Mucosa of stomach (tissue), 1 donor: Measurements from ENCODE around the gene HPCA.

Experiments used
- H3K27me3 ChIP-seq: one replicate; pipeline ENCODE4 v1.7.0; 2013; ENCODE audit warnings: mild to moderate bottlenecking, low read length; ENCODE audit not compliant: control insufficient read depth, insufficient read depth
- H3K36me3 ChIP-seq: one replicate; pipeline ENCODE4 v1.7.0; 2013; ENCODE audit warnings: low read length; ENCODE audit not compliant: control insufficient read depth, insufficient read depth
- H3K4me1 ChIP-seq: one replicate; pipeline ENCODE4 v1.7.0; 2013; ENCODE audit warnings: mild to moderate bottlenecking, low read length; ENCODE audit not compliant: control insufficient read depth, insufficient read depth
- H3K4me3 ChIP-seq: one replicate; pipeline ENCODE4 v1.7.0; 2013; ENCODE audit warnings: low read length
- H3K9ac ChIP-seq: one replicate; pipeline ENCODE4 v1.7.0; 2013; ENCODE audit warnings: mild to moderate bottlenecking, low read length, moderate library complexity
- H3K9me3 ChIP-seq: one replicate; pipeline ENCODE4 v1.7.0; 2013; ENCODE audit warnings: mild to moderate bottlenecking, low read length, moderate library complexity; ENCODE audit not compliant: control insufficient read depth
- donor health status: Pancreatic carcinoma.

Gene HPCA

GRCh38 chr1:32865639-32866405, 20.5 kb upstream of the HPCA start:
- no peaks in the 10 kb centered on the region for H3K9me3 ChIP-seq
- no peaks in the 10 kb centered on the region for H3K36me3 ChIP-seq
- H3K4me1 ChIP-seq = peaks cover 4% of the 10 kb centered on the region
- peaks cover 17% of the 10 kb centered on the region for H3K27me3 ChIP-seq
- H3K9ac ChIP-seq = no peak overlapping the region
- no peak overlapping the region for H3K4me3 ChIP-seq

GRCh38 chr1:32867151-32867550, 19.1 kb upstream of the HPCA start:
- no peaks in the 10 kb centered on the region for H3K36me3 ChIP-seq
- peaks cover 30% of the 10 kb centered on the region for H3K27me3 ChIP-seq
- H3K9me3 ChIP-seq = no peaks in the 10 kb centered on the region
- H3K9ac ChIP-seq = no peak overlapping the region
- no peak overlapping the region for H3K4me3 ChIP-seq
- peaks cover 9% of the 10 kb centered on the region for H3K4me1 ChIP-seq

GRCh38 chr1:32867671-32868070, 18.6 kb upstream of the HPCA start:
- H3K27me3 ChIP-seq = peaks cover 31% of the 10 kb centered on the region
- H3K36me3 ChIP-seq = no peaks in the 10 kb centered on the region
- no peaks in the 10 kb centered on the region for H3K9me3 ChIP-seq
- H3K9ac ChIP-seq = no peak overlapping the region
- no peak overlapping the region for H3K4me3 ChIP-seq
- H3K4me1 ChIP-seq = peaks cover 9% of the 10 kb centered on the region

DNA sequence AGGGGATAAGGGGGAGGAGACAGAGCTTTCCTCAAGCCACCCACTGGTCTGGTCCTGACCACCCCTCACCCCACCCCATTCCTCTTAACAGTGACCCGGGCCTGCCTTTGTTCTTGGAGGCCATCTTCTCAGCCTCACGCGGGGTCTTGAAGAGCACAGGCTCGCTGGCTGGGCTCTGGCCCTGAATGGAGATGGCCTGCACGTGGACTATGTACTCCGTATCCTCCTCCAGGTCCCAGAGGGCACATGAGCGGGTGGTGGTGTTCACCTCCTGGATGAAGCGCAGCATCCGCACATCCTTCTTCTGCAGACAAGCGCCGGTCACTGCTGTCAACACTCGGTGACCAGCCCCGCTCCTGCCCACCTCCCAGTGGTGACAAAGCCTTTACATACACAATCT, 18.2 kb upstream of the HPCA start:
- Histone ChIP-seq H3K4me3 (no peak overlapping the region), H3K27me3 (peaks cover 31% of the 10 kb centered on the region), H3K9ac (no peak overlapping the region), H3K9me3 (no peaks in the 10 kb centered on the region), H3K4me1 (peaks cover 9% of the 10 kb centered on the region), H3K36me3 (no peaks in the 10 kb centered on the region)

- H3K4me1 ChIP-seq = peaks cover 9% of the 10 kb centered on the region
- no peak overlapping the region for H3K9ac ChIP-seq
- no peak overlapping the region for H3K4me3 ChIP-seq
These were observed 17.4 kb upstream of the HPCA start for GRCh38 chr1:32868806-32869455.

DNA sequence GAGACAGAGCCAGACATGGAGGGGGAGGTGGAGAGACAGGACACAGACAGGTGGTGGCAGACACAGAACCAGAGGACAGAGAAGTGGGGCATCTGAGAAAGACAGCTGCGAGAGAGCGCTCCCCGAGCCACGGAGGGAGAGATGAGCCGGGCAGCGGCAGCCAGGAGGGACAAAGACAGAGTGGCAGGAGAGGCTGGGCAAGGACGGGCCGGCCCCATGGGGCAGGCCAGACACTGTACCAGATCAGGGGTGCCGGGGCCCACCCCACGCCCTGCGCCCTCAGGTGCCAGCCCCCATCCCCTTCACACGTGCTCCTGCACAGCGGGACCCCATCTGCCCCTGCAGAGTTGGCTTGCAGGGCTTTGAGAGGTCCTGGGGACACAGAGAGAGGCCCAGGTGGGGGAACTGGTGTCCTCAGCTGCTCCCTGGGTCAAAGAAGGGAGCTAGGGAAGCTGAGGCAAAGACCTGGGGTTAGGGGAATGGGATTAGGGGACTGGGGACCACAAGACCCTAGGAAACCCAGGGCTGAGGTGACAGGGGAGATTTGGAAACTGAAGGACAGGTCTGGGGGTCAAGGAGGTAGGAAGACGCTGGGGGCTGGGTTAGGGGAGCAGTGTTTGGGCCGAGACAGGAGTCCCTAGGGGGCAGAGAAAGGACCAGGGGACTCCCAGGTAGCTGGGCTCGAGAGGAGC, 16.2 kb upstream of the HPCA start:
- Histone ChIP-seq H3K4me3 (no peak overlapping the region), H3K9ac (peak overlapping the region; percentile 38), H3K4me1 (peaks cover 9% of the 10 kb centered on the region)

More at GRCh38 chr1:32868806-32869455, 17.4 kb upstream of the HPCA start:
- Histone ChIP-seq H3K27me3 (peaks cover 31% of the 10 kb centered on the region), H3K36me3 (no peaks in the 10 kb centered on the region), H3K9me3 (no peaks in the 10 kb centered on the region)

GRCh38 chr1:32870615-32871363, 15.5 kb upstream of the HPCA start, which contains the start of gene FNDC5:
Gene FNDC5, minus strand, starts transcription at chr1:32870912.
- Histone ChIP-seq H3K4me1 (peaks cover 9% of the 10 kb centered on the region), H3K27me3 (peaks cover 35% of the 10 kb centered on the region), H3K4me3 (no peak within 1 kb of the TSS), H3K9ac (peak within 1 kb of the TSS; percentile 45), H3K36me3 (no peaks in the 10 kb centered on the region), H3K9me3 (no peaks in the 10 kb centered on the region)

More for the DNA sequence above, 16.2 kb upstream of the HPCA start:
- Histone ChIP-seq H3K9me3 (no peaks in the 10 kb centered on the region), H3K27me3 (peaks cover 35% of the 10 kb centered on the region), H3K36me3 (no peaks in the 10 kb centered on the region)

GRCh38 chr1:32871364-32872191, 14.7 kb upstream of the HPCA start:
- H3K4me3 ChIP-seq = no peak overlapping the region

GRCh38 chr1:32872192-32872460, 14.2 kb upstream of the HPCA start:
- Histone ChIP-seq H3K9me3 (no peaks in the 10 kb centered on the region), H3K4me3 (no peak overlapping the region), H3K4me1 (peaks cover 9% of the 10 kb centered on the region), H3K9ac (no peak overlapping the region), H3K36me3 (no peaks in the 10 kb centered on the region), H3K27me3 (peaks cover 42% of the 10 kb centered on the region)

More at GRCh38 chr1:32871364-32872191, 14.7 kb upstream of the HPCA start:
- H3K36me3 ChIP-seq = no peaks in the 10 kb centered on the region
- H3K9ac ChIP-seq = peak overlapping the region; percentile 45
- peaks cover 9% of the 10 kb centered on the region for H3K4me1 ChIP-seq
- H3K9me3 ChIP-seq = no peaks in the 10 kb centered on the region
- peaks cover 38% of the 10 kb centered on the region for H3K27me3 ChIP-seq

DNA sequence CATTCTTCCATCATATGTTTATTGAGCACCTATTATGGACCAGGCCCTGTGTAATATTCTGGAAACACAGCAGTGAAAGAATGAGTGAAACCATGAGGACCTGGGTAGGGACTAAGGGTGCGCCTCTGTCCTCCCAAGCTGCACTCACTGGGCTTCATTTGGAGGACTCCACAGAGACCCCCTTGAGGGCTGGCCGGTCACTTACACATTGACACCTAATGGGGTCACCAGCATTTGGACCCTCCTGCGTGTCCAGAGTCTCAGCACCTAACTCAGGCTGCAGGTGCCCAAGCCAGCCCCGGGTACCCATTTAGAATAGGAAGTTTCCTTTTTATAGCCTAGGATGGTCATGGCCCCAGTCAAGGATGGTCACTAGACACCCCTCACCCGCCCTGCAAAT, 12.8 kb upstream of the HPCA start:
- Histone ChIP-seq H3K27me3 (peaks cover 42% of the 10 kb centered on the region), H3K4me1 (peaks cover 9% of the 10 kb centered on the region), H3K36me3 (no peaks in the 10 kb centered on the region), H3K9ac (no peak overlapping the region), H3K9me3 (no peaks in the 10 kb centered on the region), H3K4me3 (no peak overlapping the region)
